ELR (cell line): Measurements from ENCODE around the gene YPEL3.

Experiments
- DNase-seq: peaks from one replicate; pipeline ENCODE4 v3.0.0-alpha.2; 2015; ENCODE audit warnings: low read depth

The YPEL3 gene

DNA sequence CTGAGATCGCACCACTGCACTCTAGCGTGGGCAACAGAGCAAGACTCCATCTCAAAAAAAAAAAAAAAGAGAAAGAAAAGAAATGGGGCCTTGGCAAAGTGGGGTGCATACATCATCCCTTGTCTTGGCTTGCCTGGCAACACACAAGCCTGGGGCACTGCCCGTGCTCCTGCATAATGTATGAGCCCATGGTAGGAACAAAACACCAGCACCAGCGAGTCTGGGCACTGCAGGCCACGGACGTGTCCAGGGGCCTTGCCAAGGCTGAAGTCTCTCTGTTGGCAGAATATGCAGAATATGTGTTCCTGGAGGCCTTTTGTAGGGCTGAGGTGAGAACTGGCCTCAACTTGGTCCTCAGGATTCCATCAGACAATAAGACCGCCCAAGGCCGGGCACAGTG, 46.1 kb downstream of the YPEL3 start:
- no peak for DNase-seq

GRCh38 chr16:30046588-30046987, 49.4 kb downstream of the YPEL3 start:
- no peak for DNase-seq

- no peak for DNase-seq
Measured at GRCh38 chr16:30046178-30046577, 49.8 kb downstream of the YPEL3 start.
